Measurements from ENCODE around the gene PODXL2. TPM values are rescaled to one million over a fixed set of nuclear protein-coding genes. Genes with fewer than 3 reads are reported as not detected.

The PODXL2 gene
- total RNA-seq, 1 donor from 2014 or later = 1.6 TPM

DNA sequence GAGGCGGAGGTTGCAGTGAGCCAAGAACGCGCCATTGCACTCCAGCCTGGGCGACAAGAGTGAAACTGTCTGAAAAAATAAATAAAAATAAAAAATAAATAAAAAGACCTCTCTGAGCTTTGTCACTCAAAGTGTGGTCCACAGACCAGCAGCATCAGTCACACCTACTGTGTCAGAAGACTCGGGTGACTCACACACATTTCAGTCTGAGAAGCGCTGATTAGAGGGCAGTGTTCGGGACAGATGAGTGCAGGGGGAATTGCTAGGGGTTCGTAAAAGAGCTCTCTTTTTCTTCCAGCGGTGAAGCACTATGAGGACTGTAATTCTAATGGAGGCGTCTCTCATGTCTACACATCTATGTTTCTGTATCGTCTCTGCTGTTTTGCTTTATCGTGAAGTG, 5.7 kb downstream of the PODXL2 start:
- TF ChIP-seq, protein P1, sequence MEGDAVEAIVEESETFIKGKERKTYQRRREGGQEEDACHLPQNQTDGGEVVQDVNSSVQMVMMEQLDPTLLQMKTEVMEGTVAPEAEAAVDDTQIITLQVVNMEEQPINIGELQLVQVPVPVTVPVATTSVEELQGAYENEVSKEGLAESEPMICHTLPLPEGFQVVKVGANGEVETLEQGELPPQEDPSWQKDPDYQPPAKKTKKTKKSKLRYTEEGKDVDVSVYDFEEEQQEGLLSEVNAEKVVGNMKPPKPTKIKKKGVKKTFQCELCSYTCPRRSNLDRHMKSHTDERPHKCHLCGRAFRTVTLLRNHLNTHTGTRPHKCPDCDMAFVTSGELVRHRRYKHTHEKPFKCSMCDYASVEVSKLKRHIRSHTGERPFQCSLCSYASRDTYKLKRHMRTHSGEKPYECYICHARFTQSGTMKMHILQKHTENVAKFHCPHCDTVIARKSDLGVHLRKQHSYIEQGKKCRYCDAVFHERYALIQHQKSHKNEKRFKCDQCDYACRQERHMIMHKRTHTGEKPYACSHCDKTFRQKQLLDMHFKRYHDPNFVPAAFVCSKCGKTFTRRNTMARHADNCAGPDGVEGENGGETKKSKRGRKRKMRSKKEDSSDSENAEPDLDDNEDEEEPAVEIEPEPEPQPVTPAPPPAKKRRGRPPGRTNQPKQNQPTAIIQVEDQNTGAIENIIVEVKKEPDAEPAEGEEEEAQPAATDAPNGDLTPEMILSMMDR (IDR thresholded peaks at IDR 0.05) = no peak
- Histone ChIP-seq H3K4me3 (no peak overlapping the region), H3K27ac (no peak overlapping the region), H3K4me1 (peaks cover 4 to 6% of the 10 kb centered on the region in 2 donors), H3K36me3 (no peaks in the 10 kb centered on the region), H3K9me3 (no peaks in the 10 kb centered on the region), H3K27me3 (no peaks in the 10 kb centered on the region)
- intact Hi-C loops (cut with DNase I) = no loop called here
- no peak for DNase-seq (ENCODE audit: low spot score in 2 of 2)

DNA sequence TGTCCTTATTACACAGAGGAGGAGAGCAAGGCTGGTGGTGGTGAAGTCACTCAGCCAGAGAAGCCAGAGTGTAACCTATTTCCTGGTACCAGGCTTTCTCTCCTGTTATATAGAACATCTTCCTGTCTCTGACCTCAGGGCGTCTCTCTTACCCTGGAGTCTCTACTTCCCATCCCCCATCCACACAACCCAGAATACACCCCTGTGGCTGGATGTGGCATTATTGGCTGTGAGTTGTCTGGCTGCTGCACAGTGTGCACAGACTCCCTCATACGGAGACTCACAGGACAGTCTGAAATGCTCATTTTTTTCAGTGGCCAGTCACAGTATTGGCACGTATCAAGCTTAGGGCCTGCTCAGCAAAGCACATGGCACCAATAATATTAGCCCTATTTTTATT, 8.6 kb downstream of the PODXL2 start:
- intact Hi-C loops (cut with DNase I) = no loop called here
- DNase-seq (ENCODE audit: low spot score in 2 of 2) = no peak
- H3K4me3 ChIP-seq = no peak overlapping the region
- no peak overlapping the region for H3K27ac ChIP-seq
- H3K4me1 ChIP-seq = no peaks in the 10 kb centered on the region
- H3K27me3 ChIP-seq = no peaks in the 10 kb centered on the region
- no peaks in the 10 kb centered on the region for H3K36me3 ChIP-seq
- TF ChIP-seq, protein P1 (IDR thresholded peaks at IDR 0.05) = no peak
- H3K9me3 ChIP-seq = no peaks in the 10 kb centered on the region

DNA sequence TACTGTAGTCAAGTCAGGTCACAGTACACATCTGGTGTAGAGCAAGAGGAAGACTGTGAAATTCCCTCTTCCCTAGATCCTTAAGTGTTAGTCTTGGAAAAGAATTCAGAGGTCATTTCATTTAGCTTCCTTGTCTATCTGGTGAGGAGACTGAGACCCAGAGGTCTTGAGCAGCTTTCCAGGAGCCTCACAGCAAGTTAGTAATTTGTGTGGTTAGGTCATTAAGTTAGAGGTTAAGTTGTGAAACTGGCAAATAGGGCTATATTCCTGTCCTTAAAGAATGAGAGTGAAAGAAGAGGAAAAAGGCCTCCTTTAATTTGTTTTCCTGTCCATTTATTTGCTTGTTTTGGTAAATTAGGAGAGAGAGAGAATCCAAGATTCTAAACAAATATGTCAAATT, 9.0 kb downstream of the PODXL2 start:
- H3K4me3 ChIP-seq = no peak overlapping the region
- no peaks in the 10 kb centered on the region for H3K27me3 ChIP-seq

DNA sequence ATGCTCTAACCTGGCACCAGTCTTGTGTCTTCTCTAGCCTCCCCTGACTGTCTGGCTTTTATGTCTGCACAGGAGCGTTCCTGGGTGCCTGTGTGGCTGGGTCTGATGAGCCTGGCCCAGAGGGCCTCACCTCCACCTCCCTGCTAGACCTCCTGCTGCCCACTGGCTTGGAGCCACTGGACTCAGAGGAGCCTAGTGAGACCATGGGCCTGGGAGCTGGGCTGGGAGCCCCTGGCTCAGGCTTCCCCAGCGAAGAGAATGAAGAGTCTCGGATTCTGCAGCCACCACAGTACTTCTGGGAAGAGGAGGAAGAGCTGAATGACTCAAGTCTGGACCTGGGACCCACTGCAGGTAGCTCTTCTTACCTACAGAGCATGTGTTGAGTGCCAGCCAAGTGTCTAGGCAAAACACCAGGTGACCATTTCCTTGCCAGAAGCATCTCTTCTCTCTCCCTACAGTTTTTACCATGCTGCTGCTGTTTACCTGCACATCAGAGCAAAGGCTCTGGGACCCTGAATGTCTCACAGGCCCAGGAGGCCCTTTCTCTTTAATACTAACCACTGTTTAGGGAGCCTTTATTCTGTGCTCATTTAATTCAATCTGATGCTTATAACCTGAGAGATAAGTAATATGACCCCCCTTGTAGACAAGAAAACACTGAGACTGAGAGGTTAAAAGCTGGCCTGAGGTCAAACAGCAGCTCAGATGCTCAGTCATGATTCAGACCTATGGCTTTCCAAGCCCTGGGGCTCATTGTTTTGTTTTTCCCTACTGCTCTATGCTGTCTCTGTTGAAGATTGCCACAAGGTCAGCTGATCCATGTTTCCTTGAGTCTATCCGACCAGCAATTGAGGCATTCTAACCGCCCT, 10.4 kb downstream of the PODXL2 start:
- H3K4me3 ChIP-seq = no peak overlapping the region
- no peaks in the 10 kb centered on the region for H3K27me3 ChIP-seq
- no peaks in the 10 kb centered on the region for H3K36me3 ChIP-seq
- H3K27ac ChIP-seq = no peak overlapping the region
- no peaks in the 10 kb centered on the region for H3K9me3 ChIP-seq
- TF ChIP-seq, protein P1 (IDR thresholded peaks at IDR 0.05) = no peak
- H3K4me1 ChIP-seq = no peaks in the 10 kb centered on the region
- intact Hi-C loops (cut with DNase I) = no loop called here
- peak in 1 of 2 donors; percentile 35 for DNase-seq (ENCODE audit: low spot score in 2 of 2)

More for the DNA sequence above, 9.0 kb downstream of the PODXL2 start:
- intact Hi-C loops (cut with DNase I) = no loop called here
- Histone ChIP-seq H3K36me3 (no peaks in the 10 kb centered on the region), H3K27ac (no peak overlapping the region), H3K4me1 (no peaks in the 10 kb centered on the region), H3K9me3 (no peaks in the 10 kb centered on the region)
- TF ChIP-seq, protein P1 (IDR thresholded peaks at IDR 0.05) = no peak
- no peak for DNase-seq (ENCODE audit: low spot score in 2 of 2)

DNA sequence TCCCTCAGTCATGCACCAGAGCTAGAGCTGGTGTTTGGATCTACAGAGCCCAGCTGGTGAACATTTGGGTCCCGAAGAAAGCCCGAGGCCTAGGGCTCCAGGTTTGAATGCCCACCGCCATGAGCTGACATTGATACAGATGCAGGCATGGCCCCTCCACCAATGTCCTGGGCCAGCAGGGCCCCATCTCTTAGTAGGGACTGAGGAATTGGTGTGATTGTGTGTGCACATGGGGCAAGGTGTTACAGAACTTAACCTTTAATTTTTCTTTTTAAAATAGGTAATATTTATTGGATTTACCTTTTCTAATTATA, 11.0 kb downstream of the PODXL2 start:
- Histone ChIP-seq H3K9me3 (no peaks in the 10 kb centered on the region), H3K27me3 (no peaks in the 10 kb centered on the region), H3K4me3 (no peak overlapping the region), H3K36me3 (no peaks in the 10 kb centered on the region), H3K4me1 (no peaks in the 10 kb centered on the region), H3K27ac (no peak overlapping the region)
- intact Hi-C loops (cut with DNase I) = no loop called here
- TF ChIP-seq, protein P1 (IDR thresholded peaks at IDR 0.05) = no peak
- DNase-seq (ENCODE audit: low spot score in 2 of 2) = no peak
